Smooth muscle cell (in vitro differentiated cells): Measurements from ENCODE around the gene BRD9. TPM values are rescaled to one million over a fixed set of nuclear protein-coding genes. Genes with fewer than 3 reads are reported as not detected.

Experiments
- DNase-seq: peaks from one replicate; lab custom pipeline; 2025; ENCODE audit not compliant: unreplicated experiment; lab: John Stamatoyannopoulos, UW
- H2AFZ ChIP-seq: fragments of 200-600 bp; sonication (generic); 2 replicates; pipeline ENCODE4 v1.6.0; 2016; ENCODE audit warnings: antibody characterized with exemption, low read depth, mild to moderate bottlenecking
- H3F3A ChIP-seq: fragments of 200-600 bp; sonication (generic); 2 replicates; pipeline ENCODE4 v1.6.0; 2017; ENCODE audit warnings: antibody characterized with exemption, low read depth
- H3K27ac ChIP-seq: fragments of 200-600 bp; sonication (generic); 2 replicates; pipeline ENCODE4 v1.5.1; 2016; ENCODE audit warnings: low read depth, mild to moderate bottlenecking
- H3K27me3 ChIP-seq: fragments of 200-600 bp; sonication (generic); 2 replicates; pipeline ENCODE4 v1.6.1; 2016; ENCODE audit warnings: low read depth, mild to moderate bottlenecking
- H3K36me3 ChIP-seq: fragments of 200-600 bp; sonication (generic); 2 replicates; pipeline ENCODE4 v1.5.1; 2016; ENCODE audit warnings: low read depth
- H3K4me1 ChIP-seq: fragments of 200-600 bp; sonication (generic); 2 replicates; pipeline ENCODE4 v1.5.1; 2016; ENCODE audit warnings: low read depth
- H3K4me2 ChIP-seq: fragments of 200-600 bp; sonication (generic); 2 replicates; pipeline ENCODE4 v1.6.0; 2016; ENCODE audit warnings: mild to moderate bottlenecking
- H3K4me3 ChIP-seq: fragments of 200-600 bp; sonication (generic); 2 replicates; pipeline ENCODE4 v1.5.1; 2016; ENCODE audit warnings: mild to moderate bottlenecking
- H3K79me2 ChIP-seq: fragments of 200-600 bp; sonication (generic); 2 replicates; pipeline ENCODE4 v1.6.0; 2016; ENCODE audit warnings: low read depth, mild to moderate bottlenecking
- H3K9ac ChIP-seq: fragments of 200-600 bp; sonication (generic); 2 replicates; pipeline ENCODE4 v1.6.0; 2016; ENCODE audit warnings: low read depth
- H3K9me3 ChIP-seq: fragments of 200-600 bp; sonication (generic); replicated peaks from 2 replicates; pipeline ENCODE4 v1.5.1; 2016; ENCODE audit warnings: low read depth
- H4K20me1 ChIP-seq: fragments of 200-600 bp; sonication (generic); 2 replicates; pipeline ENCODE4 v1.6.0; 2016; ENCODE audit warnings: low read depth
- CTCF ChIP-seq: fragments of 200-600 bp; sonication (generic); IDR thresholded peaks from 2 replicates; pipeline ENCODE4 v1.5.1; 2017; ENCODE audit warnings: borderline replicate concordance, mild to moderate bottlenecking, antibody characterized with exemption; ENCODE audit not compliant: insufficient read depth, poor library complexity, severe bottlenecking
- WGBS: methylation state at CpG from one replicate; pipeline ENCODE4 v1.1.7; 2016; ENCODE audit warnings: low lambda C conversion rate; 5-methylcytosine and 5-hydroxymethylcytosine counted together
- polyA plus RNA-seq: library from polyadenylated mRNA; unstranded; fragments of >200 nt; fragmentation: Nextera tagmentation; extraction: Ambion mirVana; gene quantifications from 2 replicates; pipeline ENCODE4 v1.2.1, GENCODE V29; 2016
- total RNA-seq: library from RNA; depleted of rRNA; stranded (reverse); fragments of >200 nt; gene quantifications from 2 replicates; pipeline ENCODE4 v1.2.3, GENCODE V29; 2014

BRD9 gene
- total and polyA plus RNA-seq, 2 experiments from 2014 or later, result 17.1 to 17.8 TPM

GRCh38 chr5:856531-857425 lies 35.8 kb downstream of the BRD9 start:
- H3F3A ChIP-seq, result no peaks in the 10 kb centered on the region
- 94% methylated on average over 16 of the region's 16 CpGs for WGBS
- H3K9me3 ChIP-seq, result no peaks in the 10 kb centered on the region
- H3K27ac ChIP-seq, result no peak overlapping the region
- H3K4me3 ChIP-seq, result no peak overlapping the region
- no peaks in the 10 kb centered on the region for H3K36me3 ChIP-seq
- no peak for DNase-seq
- no peaks in the 10 kb centered on the region for H3K4me1 ChIP-seq
- H3K9ac ChIP-seq, result no peak overlapping the region
- H4K20me1 ChIP-seq, result no peaks in the 10 kb centered on the region
- no peaks in the 10 kb centered on the region for H3K27me3 ChIP-seq
- H3K79me2 ChIP-seq, result no peaks in the 10 kb centered on the region
- no peak overlapping the region for H2AFZ ChIP-seq
- H3K4me2 ChIP-seq, result no peak overlapping the region
- no peak for TF ChIP-seq CTCF

GRCh38 chr5:855771-856530 lies 36.6 kb downstream of the BRD9 start:
- Histone ChIP-seq H3K4me1 (no peaks in the 10 kb centered on the region), H3K36me3 (no peaks in the 10 kb centered on the region), H4K20me1 (no peaks in the 10 kb centered on the region), H3K4me2 (no peak overlapping the region), H3K9ac (no peak overlapping the region), H3K79me2 (no peaks in the 10 kb centered on the region), H3K4me3 (no peak overlapping the region), H3F3A (no peaks in the 10 kb centered on the region), H3K9me3 (no peaks in the 10 kb centered on the region), H2AFZ (no peak overlapping the region), H3K27ac (no peak overlapping the region), H3K27me3 (no peaks in the 10 kb centered on the region)
- no peak for TF ChIP-seq CTCF
- WGBS, result 92% methylated on average over 17 of the region's 21 CpGs
- DNase-seq, result no peak

GRCh38 chr5:854966-855743 lies 37.4 kb downstream of the BRD9 start:
- no peak for DNase-seq
- Histone ChIP-seq H3K27me3 (no peaks in the 10 kb centered on the region), H3K9me3 (no peaks in the 10 kb centered on the region), H3K27ac (no peak overlapping the region), H3K9ac (no peak overlapping the region), H3K36me3 (no peaks in the 10 kb centered on the region), H2AFZ (no peak overlapping the region), H3K4me1 (no peaks in the 10 kb centered on the region), H3K79me2 (no peaks in the 10 kb centered on the region), H3F3A (no peaks in the 10 kb centered on the region), H4K20me1 (no peaks in the 10 kb centered on the region), H3K4me3 (no peak overlapping the region), H3K4me2 (no peak overlapping the region)
- TF ChIP-seq CTCF, result no peak
- 95% methylated on average over 29 of the region's 32 CpGs for WGBS
